Ovary (tissue), 9 donors: ENCODE results near the gene RNF123. TPM values are rescaled to one million over a fixed set of nuclear protein-coding genes. Genes with fewer than 3 reads are reported as not detected.

ENCODE experiments used
- DNase-seq, 5 donors: peaks; one replicate each; pipeline ENCODE4 v3.0.0-alpha.2; 2019 to 2020
- H3K27ac ChIP-seq, 2 donors: fragments of 200-600 bp; one replicate each; pipeline versions ENCODE4 v1.5.1 to v1.8.0; 2019 to 2022
- H3K27me3 ChIP-seq: fragments of 200-600 bp; one replicate; pipeline ENCODE4 v1.8.0; 2022
- H3K36me3 ChIP-seq: fragments of 200-600 bp; sonication (generic); one replicate; pipeline ENCODE4 v1.5.1; 2019
- H3K4me1 ChIP-seq: one replicate; pipeline ENCODE4 v1.8.1; 2013; ENCODE audit warnings: mild to moderate bottlenecking, moderate library complexity; ENCODE audit not compliant: insufficient read depth
- H3K4me3 ChIP-seq: fragments of 200-600 bp; sonication (generic); one replicate; pipeline ENCODE4 v1.5.1; 2017
- H3K9me3 ChIP-seq, 2 donors: fragments of 200-600 bp in 1 of 2; sonication (generic) in 1 of 2; one replicate each; pipeline versions ENCODE4 v1.5.1 to v1.8.1; 2013 to 2019; ENCODE audit warnings: mild to moderate bottlenecking in 1 of 2, moderate library complexity in 1 of 2
- CTCF ChIP-seq, 3 donors: fragments of 450-650 bp in 2 of 3; fragments of 200-600 bp in 1 of 3; IDR thresholded peaks; one replicate each; pipeline versions ENCODE4 v1.5.1 to v1.8.0; 2016 to 2022; ENCODE audit warnings: antibody characterized with exemption in 3 of 3, mild to moderate bottlenecking in 1 of 3
- EP300 ChIP-seq: sonication (generic); formaldehyde crosslinking; IDR thresholded peaks from one replicate; pipeline ENCODE4 v1.6.1; 2017; ENCODE audit warnings: antibody characterized with exemption
- POLR2A ChIP-seq: fragments of 450-650 bp; IDR thresholded peaks from one replicate; pipeline ENCODE4 v1.6.1; 2017; ENCODE audit warnings: antibody characterized with exemption, mild to moderate bottlenecking, moderate library complexity
- WGBS, 3 donors: extraction: QIAGEN DNeasy Blood & Tissue Kit in 1 of 3; methylation state at CpG; one replicate each; pipeline versions ENCODE4 v1.1.5 to v1.1.7; 2013 to 2017; 5-methylcytosine and 5-hydroxymethylcytosine counted together
- intact Hi-C, 4 donors: fragments of 100-400 bp; cut with DNase I; formaldehyde crosslinking; loops; one replicate each; pipeline versions ENCODE4 v1.11.0 to v1.15.1; 2022 to 2023
- polyA plus RNA-seq, 2 donors: library from polyadenylated mRNA; stranded (reverse); fragments of 200-250 nt in 1 of 2; fragments of 350-450 nt in 1 of 2; fragmentation: Illumina TruSeq in 1 of 2; extraction: RNeasy Lipid Tissue Mini Kit (QIAGEN cat#74804) in 1 of 2; gene quantifications; one replicate each; pipeline ENCODE4 v1.2.3, GENCODE V29; 2013 to 2014
- small RNA-seq: library from RNA; depleted of rRNA; stranded (forward); fragments of <200 nt; gene quantifications from one replicate; pipeline ENCODE3, GENCODE V24; 2016
- total RNA-seq, 7 donors: library from RNA; depleted of rRNA in 2 of 7; stranded (reverse); fragments of >200 nt in 2 of 7; fragmentation: NEBNext Ultra II Directional in 3 of 7; extraction: Animal tissue kit (Norgen Biotek cat#: 25700) in 3 of 7; gene quantifications; one replicate each; pipeline versions ENCODE4 v1.1.0 to v1.2.4, GENCODE V29; 2016 to 2023
- donor health status: DM: no; HTN: no; CAD: no; lungs with moderate emphysema.
- donor health status: DM: no; HTN: no; CAD: no.
- donor health status: Bipolar disorder and iron deficiency.
- donor health status: DM: yes; HTN: yes; CAD: no.
- donor health status: DM: no; HTN: no; CAD: no.
- donor health status: DM: yes; HTN: yes; CAD: no.

The RNF123 gene
- total and polyA plus RNA-seq, 9 donors: 15.9 to 37.6 (median 24.0) TPM

- H3K27me3 ChIP-seq: no peaks in the 10 kb centered on the region
- no peak for TF ChIP-seq CTCF (IDR thresholded peaks at IDR 0.05)
- TF ChIP-seq EP300: no peak
- TF ChIP-seq POLR2A: no peak
- H3K9me3 ChIP-seq: no peaks in the 10 kb centered on the region
- 92 to 96% (median 93%) methylated on average over 4 of the region's 4 CpGs for WGBS, 3 donors
- H3K4me1 ChIP-seq: peaks cover 2% of the 10 kb centered on the region
- intact Hi-C loops: no loop called here
- no peak overlapping the region for H3K4me3 ChIP-seq
- DNase-seq: no peak
- H3K36me3 ChIP-seq: no peaks in the 10 kb centered on the region
- H3K27ac ChIP-seq: no peak overlapping the region
Observed at GRCh38 chr3:49763981-49764380, 74.6 kb downstream of the RNF123 start.

- Histone ChIP-seq H3K36me3 (no peaks in the 10 kb centered on the region), H3K9me3 (no peaks in the 10 kb centered on the region), H3K27me3 (no peaks in the 10 kb centered on the region), H3K4me1 (peaks cover 8% of the 10 kb centered on the region), H3K27ac (no peak overlapping the region), H3K4me3 (no peak overlapping the region)
- TF ChIP-seq CTCF (IDR thresholded peaks at IDR 0.05) (no peak), POLR2A (no peak)
- no peak for DNase-seq
- 68 to 88% (median 85%) methylated on average over 3 of the region's 3 CpGs for WGBS, 3 donors
- intact Hi-C loops: no loop called here
Observed at GRCh38 chr3:49769286-49769915, 80.0 kb downstream of the RNF123 start.

GRCh38 chr3:49769926-49770325, 80.6 kb downstream of the RNF123 start:
- Histone ChIP-seq H3K27ac (no peak overlapping the region), H3K27me3 (no peaks in the 10 kb centered on the region), H3K9me3 (no peaks in the 10 kb centered on the region), H3K4me3 (no peak overlapping the region), H3K4me1 (peaks cover 8% of the 10 kb centered on the region), H3K36me3 (no peaks in the 10 kb centered on the region)
- no peak for TF ChIP-seq CTCF (IDR thresholded peaks at IDR 0.05)
- TF ChIP-seq POLR2A: no peak
- no peak for TF ChIP-seq EP300
- intact Hi-C loops: no loop called here
- peak in 1 of 5 donors; percentile 4 for DNase-seq

Small RNA genes lying within 50 kb of the gene (small RNA-seq; reads per million reads assigned to genes)
- gene AMIGO3: not detected
- gene COX6CP14: not detected

Other genes starting within 250 kb of the RNF123 start
- gene DAG1, start 219.3 kb upstream of the RNF123 start, total RNA-seq: 10 to 100 TPM; 22.1 to 90.7 (median 61.8) TPM
- 10 to 100 TPM; 35.5 to 43.1 TPM for gene DAG1, start 219.3 kb upstream of the RNF123 start, polyA plus RNA-seq
- 1 to 10 TPM in 2 of 7 donors, under 1 TPM in 5; 0.12 to 3.5 (median 0.83) TPM for gene BSN, start 135.1 kb upstream of the RNF123 start, total RNA-seq
- gene BSN, start 135.1 kb upstream of the RNF123 start, polyA plus RNA-seq: under 1 TPM; 0.13 to 0.41 TPM
- 10 to 100 TPM; 33.7 to 90.9 (median 65.1) TPM for gene APEH, start 15.2 kb upstream of the RNF123 start, total RNA-seq
- gene APEH, start 15.2 kb upstream of the RNF123 start, polyA plus RNA-seq: 10 to 100 TPM; 41.6 to 42.8 TPM
- gene MST1, start 83 bp upstream of the RNF123 start, total RNA-seq: 10 to 100 TPM in 6 of 7 donors, 1 to 10 TPM in 1; 5.2 to 91.0 (median 17.3) TPM
- gene MST1, start 83 bp upstream of the RNF123 start, polyA plus RNA-seq: 10 to 100 TPM in 1 of 2 donors, 1 to 10 TPM in 1; 3.5 to 31.3 TPM
- 1 to 10 TPM in 1 of 7 donors, under 1 TPM in 3, not detected in 3; 0.22 to 2.0 (median 0.31) TPM for gene AMIGO3, start 30.1 kb downstream of the RNF123 start, total RNA-seq
- gene AMIGO3, start 30.1 kb downstream of the RNF123 start, polyA plus RNA-seq: under 1 TPM in 1 of 2 donors, not detected in 1; 0.77 TPM
- 10 to 100 TPM; 14.5 to 38.5 (median 29.2) TPM for gene GMPPB, start 34.4 kb downstream of the RNF123 start, total RNA-seq
- gene GMPPB, start 34.4 kb downstream of the RNF123 start, polyA plus RNA-seq: 1 to 10 TPM; 4.7 to 9.4 TPM
- gene IP6K1, start 97.0 kb downstream of the RNF123 start, total RNA-seq: 10 to 100 TPM; 27.9 to 52.4 (median 47.0) TPM
- gene IP6K1, start 97.0 kb downstream of the RNF123 start, polyA plus RNA-seq: 10 to 100 TPM; 31.3 to 48.5 TPM
- 10 to 100 TPM in 1 of 7 donors, 1 to 10 TPM in 4, not detected in 2; 1.3 to 37.7 (median 3.1) TPM for gene CDHR4, start 110.3 kb downstream of the RNF123 start, total RNA-seq
- under 1 TPM in 1 of 2 donors, not detected in 1; 0.16 TPM for gene CDHR4, start 110.3 kb downstream of the RNF123 start, polyA plus RNA-seq
- gene INKA1, start 113.7 kb downstream of the RNF123 start, total RNA-seq: 1 to 10 TPM; 1.8 to 5.0 (median 3.4) TPM
- gene INKA1, start 113.7 kb downstream of the RNF123 start, polyA plus RNA-seq: 1 to 10 TPM in 1 of 2 donors, under 1 TPM in 1; 0.25 to 5.5 TPM
- gene UBA7, start 124.4 kb downstream of the RNF123 start, total RNA-seq: 10 to 100 TPM; 41.6 to 84.9 (median 76.3) TPM
- 10 to 100 TPM; 29.3 to 58.0 TPM for gene UBA7, start 124.4 kb downstream of the RNF123 start, polyA plus RNA-seq
- 1 to 10 TPM; 1.8 to 4.5 (median 2.9) TPM for gene TRAIP, start 167.0 kb downstream of the RNF123 start, total RNA-seq
- gene TRAIP, start 167.0 kb downstream of the RNF123 start, polyA plus RNA-seq: 1 to 10 TPM; 1.9 to 2.8 TPM
- gene CAMKV, start 180.3 kb downstream of the RNF123 start, total RNA-seq: under 1 TPM in 1 of 7 donors, not detected in 6; 0.18 TPM
- gene CAMKV, start 180.3 kb downstream of the RNF123 start, polyA plus RNA-seq: not detected
- 1 to 10 TPM; 1.1 to 2.2 (median 1.4) TPM for gene MST1R, start 214.3 kb downstream of the RNF123 start, total RNA-seq
- gene MST1R, start 214.3 kb downstream of the RNF123 start, polyA plus RNA-seq: 1 to 10 TPM in 1 of 2 donors, under 1 TPM in 1; 0.98 to 1.8 TPM
- 10 to 100 TPM in 1 of 7 donors, 1 to 10 TPM in 6; 3.7 to 13.2 (median 8.0) TPM for gene MON1A, start 240.3 kb downstream of the RNF123 start, total RNA-seq
- 1 to 10 TPM; 2.8 to 5.6 TPM for gene MON1A, start 240.3 kb downstream of the RNF123 start, polyA plus RNA-seq